Right renal pelvis (tissue), 4 donors: ENCODE measurements around the gene UQCC2. TPM values are rescaled to one million over a fixed set of nuclear protein-coding genes. Genes with fewer than 3 reads are reported as not detected.

Source experiments
- DNase-seq, 4 donors: peaks; one replicate each; pipeline ENCODE4 v3.0.0-alpha.2; 2013; ENCODE audit warnings: low read depth in 4 of 4, low spot score in 3 of 4, missing footprints in 1 of 4
- polyA plus RNA-seq, 4 donors: library from polyadenylated mRNA; unstranded; fragments of 120-200 nt; gene quantifications; one replicate each; pipeline ENCODE4 v1.2.1, GENCODE V29; 2013; ENCODE audit not compliant: insufficient read length in 4 of 4

UQCC2 gene
- 10 to 100 TPM; 52.6 to 77.6 (median 64.5) TPM for polyA plus RNA-seq

GRCh38 chr6:33711140-33712129 lies at the start of gene UQCC2:
UQCC2 (minus strand) TSS chr6:33711700; CDS start chr6:33711686, 14 bp downstream.
- DNase-seq, result peak; percentile 94 to 97 (median 96)

GRCh38 chr6:33759887-33760629 lies 48.6 kb upstream of the UQCC2 start:
- DNase-seq, result no peak

- no peak for DNase-seq
These were observed 47.3 kb upstream of the UQCC2 start for GRCh38 chr6:33758815-33759216.

- no peak for DNase-seq
These were observed 46.4 kb upstream of the UQCC2 start for GRCh38 chr6:33757906-33758305.

GRCh38 chr6:33757113-33757512 lies 45.6 kb upstream of the UQCC2 start:
- DNase-seq, result no peak

- DNase-seq, result no peak
These were observed 44.9 kb upstream of the UQCC2 start for GRCh38 chr6:33756211-33756954.

- no peak for DNase-seq
These were observed 43.8 kb upstream of the UQCC2 start for GRCh38 chr6:33755070-33755869.

GRCh38 chr6:33754222-33754621 lies 42.7 kb upstream of the UQCC2 start:
- no peak for DNase-seq

- DNase-seq, result no peak
These were observed 41.1 kb upstream of the UQCC2 start for GRCh38 chr6:33752646-33753015.

- no peak for DNase-seq
These were observed 40.5 kb upstream of the UQCC2 start for GRCh38 chr6:33751771-33752645.

- DNase-seq, result no peak
These were observed 38.9 kb upstream of the UQCC2 start for GRCh38 chr6:33750244-33750991.

GRCh38 chr6:33749401-33749800 lies 37.9 kb upstream of the UQCC2 start:
- DNase-seq, result no peak

GRCh38 chr6:33748841-33749240 lies 37.3 kb upstream of the UQCC2 start:
- DNase-seq, result no peak

- DNase-seq, result no peak
These were observed 36.3 kb upstream of the UQCC2 start for GRCh38 chr6:33747823-33748222.

- no peak for DNase-seq
These were observed 35.2 kb upstream of the UQCC2 start, which contains the start of gene IP6K3 for GRCh38 chr6:33746651-33747100. IP6K3 (minus strand) TSS chr6:33746905; CDS start chr6:33735476, 11,429 bp downstream.

- DNase-seq, result no peak
These were observed 34.6 kb upstream of the UQCC2 start for GRCh38 chr6:33746036-33746600.

GRCh38 chr6:33745548-33745947 lies 34.0 kb upstream of the UQCC2 start:
- no peak for DNase-seq
